Parathyroid adenoma (tissue), 2 donors: Measurements from ENCODE around the gene PRAF2.

ENCODE experiments used
- H2AFZ ChIP-seq: fragments of 300-600 bp; sonication (generic); one replicate; pipeline ENCODE4 v1.7.0; 2017; ENCODE audit warnings: antibody characterized with exemption, mild to moderate bottlenecking
- H3K27ac ChIP-seq: fragments of 300-600 bp; sonication (generic); one replicate; pipeline ENCODE4 v1.7.0; 2017
- H3K27me3 ChIP-seq: fragments of 300-600 bp; sonication (generic); one replicate; pipeline ENCODE4 v1.7.0; 2017; ENCODE audit warnings: low read length; ENCODE audit not compliant: control insufficient read depth, insufficient read depth
- H3K36me3 ChIP-seq: fragments of 300-600 bp; sonication (generic); one replicate; pipeline ENCODE4 v1.7.0; 2017; ENCODE audit warnings: low read length; ENCODE audit not compliant: control insufficient read depth, insufficient read depth
- H3K4me1 ChIP-seq: fragments of 300-600 bp; sonication (generic); one replicate; pipeline ENCODE4 v1.7.0; 2017; ENCODE audit warnings: control low read depth
- H3K4me2 ChIP-seq: fragments of 300-600 bp; sonication (generic); one replicate; pipeline ENCODE4 v1.7.0; 2017; ENCODE audit warnings: low read length
- H3K4me3 ChIP-seq: fragments of 300-600 bp; sonication (generic); one replicate; pipeline ENCODE4 v1.7.0; 2017; ENCODE audit warnings: low read depth, low read length
- H3K79me2 ChIP-seq: fragments of 300-600 bp; sonication (generic); one replicate; pipeline ENCODE4 v1.7.0; 2017; ENCODE audit warnings: control low read depth
- H3K9ac ChIP-seq: fragments of 300-600 bp; sonication (generic); one replicate; pipeline ENCODE4 v1.7.0; 2017; ENCODE audit warnings: mild to moderate bottlenecking
- H3K9me3 ChIP-seq: fragments of 300-600 bp; sonication (generic); one replicate; pipeline ENCODE4 v1.7.0; 2017; ENCODE audit warnings: low read length; ENCODE audit not compliant: control insufficient read depth
- TF ChIP-seq, protein P1 (sequence below): fragments of 300-600 bp; sonication (generic); IDR thresholded peaks from one replicate; pipeline ENCODE4 v1.7.0; 2017; ENCODE audit warnings: antibody characterized with exemption, mild to moderate bottlenecking
- donor health status: primary hyperparathyroidism.

PRAF2 gene, protein sequence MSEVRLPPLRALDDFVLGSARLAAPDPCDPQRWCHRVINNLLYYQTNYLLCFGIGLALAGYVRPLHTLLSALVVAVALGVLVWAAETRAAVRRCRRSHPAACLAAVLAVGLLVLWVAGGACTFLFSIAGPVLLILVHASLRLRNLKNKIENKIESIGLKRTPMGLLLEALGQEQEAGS

DNA sequence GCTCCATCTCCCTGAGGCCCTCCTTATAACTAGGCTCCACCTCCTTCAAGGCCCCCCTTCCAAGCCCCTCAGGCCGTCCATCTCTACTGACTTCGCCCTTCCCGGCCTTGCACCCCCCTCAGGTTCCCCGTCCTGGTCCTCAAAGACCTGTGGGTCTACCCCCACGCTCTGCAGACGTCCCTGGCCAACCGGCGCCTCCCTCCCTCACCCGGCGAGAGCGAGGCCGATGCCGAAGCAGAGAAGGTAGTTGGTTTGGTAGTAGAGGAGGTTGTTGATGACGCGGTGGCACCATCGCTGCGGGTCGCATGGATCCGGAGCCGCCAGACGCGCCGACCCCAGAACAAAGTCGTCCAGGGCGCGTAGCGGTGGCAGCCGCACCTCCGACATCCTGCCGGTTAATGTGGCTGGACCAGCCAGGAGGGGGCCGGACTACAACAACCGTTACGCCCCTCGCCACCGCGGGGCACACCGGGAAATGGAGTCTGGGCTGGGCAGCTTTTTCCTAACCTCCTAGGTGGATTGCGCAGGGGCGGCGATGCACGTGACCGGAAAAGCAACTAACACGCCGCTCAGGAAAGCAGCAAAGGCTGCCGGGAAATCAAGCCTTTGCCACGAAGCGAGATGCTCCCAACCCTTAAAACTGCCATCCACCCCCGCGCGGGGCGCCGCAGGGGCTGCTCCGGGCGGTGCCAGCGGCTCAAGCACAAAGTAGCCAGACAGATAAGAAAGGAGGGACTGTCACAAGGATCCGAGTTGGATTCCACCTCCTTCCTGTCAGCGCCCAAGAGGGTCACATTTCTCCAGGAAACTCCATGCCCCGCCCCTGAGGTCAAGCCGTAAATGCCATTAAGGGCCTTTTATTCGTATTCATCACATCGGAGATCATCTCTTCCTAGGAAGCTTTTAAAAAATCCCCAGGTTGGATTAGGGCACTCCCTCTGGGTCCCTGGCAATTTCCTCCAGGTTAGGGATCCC, at the start of gene PRAF2:
Gene PRAF2 (minus strand): TSS at position 402 of the 975 bp plus-strand sequence. CDS start 15 bp downstream, at position 387.
- Histone ChIP-seq H3K4me3 (peak within 1 kb of the TSS; percentile 66), H3K9me3 (no peaks in the 10 kb centered on the region), H3K79me2 (no peaks in the 10 kb centered on the region), H3K27ac (peak within 1 kb of the TSS; percentile 60), H3K36me3 (no peaks in the 10 kb centered on the region), H3K4me2 (peak within 1 kb of the TSS; percentile 74), H3K27me3 (no peaks in the 10 kb centered on the region), H2AFZ (peak within 1 kb of the TSS; percentile 78), H3K9ac (no peak within 1 kb of the TSS), H3K4me1 (peaks cover 2% of the 10 kb centered on the region)
- TF ChIP-seq, protein P1, sequence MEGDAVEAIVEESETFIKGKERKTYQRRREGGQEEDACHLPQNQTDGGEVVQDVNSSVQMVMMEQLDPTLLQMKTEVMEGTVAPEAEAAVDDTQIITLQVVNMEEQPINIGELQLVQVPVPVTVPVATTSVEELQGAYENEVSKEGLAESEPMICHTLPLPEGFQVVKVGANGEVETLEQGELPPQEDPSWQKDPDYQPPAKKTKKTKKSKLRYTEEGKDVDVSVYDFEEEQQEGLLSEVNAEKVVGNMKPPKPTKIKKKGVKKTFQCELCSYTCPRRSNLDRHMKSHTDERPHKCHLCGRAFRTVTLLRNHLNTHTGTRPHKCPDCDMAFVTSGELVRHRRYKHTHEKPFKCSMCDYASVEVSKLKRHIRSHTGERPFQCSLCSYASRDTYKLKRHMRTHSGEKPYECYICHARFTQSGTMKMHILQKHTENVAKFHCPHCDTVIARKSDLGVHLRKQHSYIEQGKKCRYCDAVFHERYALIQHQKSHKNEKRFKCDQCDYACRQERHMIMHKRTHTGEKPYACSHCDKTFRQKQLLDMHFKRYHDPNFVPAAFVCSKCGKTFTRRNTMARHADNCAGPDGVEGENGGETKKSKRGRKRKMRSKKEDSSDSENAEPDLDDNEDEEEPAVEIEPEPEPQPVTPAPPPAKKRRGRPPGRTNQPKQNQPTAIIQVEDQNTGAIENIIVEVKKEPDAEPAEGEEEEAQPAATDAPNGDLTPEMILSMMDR, result peak; percentile 6

DNA sequence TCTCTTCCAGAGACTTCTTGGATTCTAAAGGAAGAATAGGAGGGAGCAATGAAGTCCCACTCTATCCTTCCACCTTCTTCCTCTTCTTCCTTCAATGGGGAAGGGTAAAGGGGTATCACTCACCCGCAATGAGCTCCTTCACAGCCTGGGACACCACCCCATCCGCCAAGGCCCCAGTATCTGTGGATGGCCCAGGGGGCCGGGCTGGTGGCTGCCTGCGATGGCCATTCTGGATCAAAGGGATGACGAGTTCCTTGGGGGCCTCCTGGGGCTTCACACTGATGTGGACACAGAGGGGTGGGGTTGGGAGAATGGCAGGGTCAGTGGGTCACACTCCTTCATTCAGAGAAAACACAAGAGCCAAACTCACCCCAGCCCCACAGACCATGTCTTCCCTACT, 48.7 kb upstream of the PRAF2 start:
- Histone ChIP-seq H3K9me3 (no peaks in the 10 kb centered on the region), H3K79me2 (no peaks in the 10 kb centered on the region), H3K4me3 (peak overlapping the region; percentile 83), H3K4me1 (no peaks in the 10 kb centered on the region), H3K4me2 (peak overlapping the region; percentile 85), H2AFZ (no peak overlapping the region), H3K27me3 (no peaks in the 10 kb centered on the region), H3K9ac (no peak overlapping the region), H3K27ac (no peak overlapping the region), H3K36me3 (no peaks in the 10 kb centered on the region)
- TF ChIP-seq, protein P1, result no peak

DNA sequence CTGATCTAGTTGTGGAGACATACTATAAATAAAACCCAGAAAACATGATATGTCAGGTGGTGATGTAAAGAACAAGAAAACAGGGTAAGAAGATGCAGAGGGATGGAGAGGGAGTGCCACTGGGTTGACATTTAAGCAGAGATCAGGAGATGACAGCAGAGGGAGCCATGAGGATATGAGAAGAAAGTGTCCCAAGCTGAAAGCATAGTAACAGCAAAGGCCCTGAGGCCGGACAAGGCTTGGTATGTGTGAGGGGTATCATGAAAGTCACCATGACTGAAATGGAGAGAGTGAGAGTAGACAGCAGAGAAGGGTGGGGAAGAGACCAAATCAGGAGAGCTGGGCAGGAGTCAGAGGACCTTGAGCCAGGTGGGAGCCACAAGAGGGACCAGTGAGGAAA, 46.3 kb upstream of the PRAF2 start:
- Histone ChIP-seq H2AFZ (no peak overlapping the region), H3K9me3 (no peaks in the 10 kb centered on the region), H3K4me3 (no peak overlapping the region), H3K4me2 (no peak overlapping the region), H3K36me3 (no peaks in the 10 kb centered on the region), H3K27ac (no peak overlapping the region), H3K79me2 (no peaks in the 10 kb centered on the region), H3K27me3 (no peaks in the 10 kb centered on the region), H3K9ac (no peak overlapping the region), H3K4me1 (no peaks in the 10 kb centered on the region)
- TF ChIP-seq, protein P1, result no peak

DNA sequence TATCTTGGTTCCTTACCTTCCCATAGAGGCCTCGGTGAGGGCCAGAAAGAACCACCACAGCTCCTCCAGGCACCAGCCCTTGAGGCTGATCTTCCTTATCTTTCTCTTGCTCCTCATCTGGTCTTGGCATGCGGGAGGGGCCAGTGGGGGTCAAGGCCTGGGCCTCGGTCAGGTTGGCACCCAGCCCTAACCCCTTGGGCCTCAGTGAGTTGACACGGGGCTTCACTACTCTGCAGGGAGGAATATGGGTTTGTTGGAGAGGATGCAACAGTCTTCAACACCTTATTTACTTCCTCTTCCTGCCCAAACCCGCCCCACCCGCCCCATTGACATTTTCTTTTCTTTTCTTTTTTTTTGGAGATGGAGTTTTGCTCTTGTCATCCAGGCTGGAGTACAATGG, 43.8 kb upstream of the PRAF2 start:
- no peak overlapping the region for H3K27ac ChIP-seq
- no peaks in the 10 kb centered on the region for H3K4me1 ChIP-seq
- no peaks in the 10 kb centered on the region for H3K27me3 ChIP-seq
- H3K9me3 ChIP-seq, result no peaks in the 10 kb centered on the region
- H3K9ac ChIP-seq, result no peak overlapping the region
- TF ChIP-seq, protein P1, result no peak
- no peak overlapping the region for H2AFZ ChIP-seq
- no peak overlapping the region for H3K4me3 ChIP-seq
- no peak overlapping the region for H3K4me2 ChIP-seq
- no peaks in the 10 kb centered on the region for H3K79me2 ChIP-seq
- H3K36me3 ChIP-seq, result no peaks in the 10 kb centered on the region
